Liver (tissue), 6 donors: ENCODE data around the gene ELF2. TPM values are rescaled to one million over a fixed set of nuclear protein-coding genes. Genes with fewer than 3 reads are reported as not detected.

ENCODE experiments used
- EGR1 ChIP-seq, 2 donors: IDR thresholded peaks; 2 replicates each; pipeline ENCODE4 v1.6.1; 2016 to 2018; ENCODE audit warnings: antibody characterized with exemption in 2 of 2, low read depth in 2 of 2
- NR2F2 ChIP-seq: IDR thresholded peaks from 2 replicates; pipeline ENCODE4 v1.6.1; 2016; ENCODE audit warnings: antibody characterized with exemption
- RAD21 ChIP-seq, 2 donors: IDR thresholded peaks; 2 replicates each; pipeline ENCODE4 v1.6.1; 2016; ENCODE audit warnings: antibody characterized with exemption in 2 of 2, mild to moderate bottlenecking in 2 of 2
- polyA plus RNA-seq, 2 donors: library from polyadenylated mRNA; stranded (reverse) in 1 of 2; unstranded in 1 of 2; fragments of 200-250 nt in 1 of 2; fragments of >200 nt in 1 of 2; fragmentation: Nextera tagmentation in 1 of 2; extraction: Ambion mirVana in 1 of 2; gene quantifications; one replicate each; pipeline versions ENCODE4 v1.2.1 to v1.2.3, GENCODE V29; 2013 to 2015
- small RNA-seq: library from RNA; depleted of rRNA; stranded (forward); fragments of <200 nt; gene quantifications from one replicate; pipeline ENCODE3, GENCODE V24; 2014
- total RNA-seq, 2 donors: library from RNA; depleted of rRNA; stranded (reverse); fragments of >200 nt; gene quantifications; one replicate each; pipeline ENCODE4 v1.2.3, GENCODE V29; 2014
- TF ChIP-seq, protein P1 (sequence below): IDR thresholded peaks from 2 replicates; pipeline ENCODE4 v1.6.1; 2016; ENCODE audit warnings: antibody characterized with exemption
- donor health status: healthy.
- donor health status: healthy.
- donor health status: healthy.

The ELF2 gene
- total and polyA plus RNA-seq, 4 donors, result 8.1 to 35.3 (median 24.1) TPM

DNA sequence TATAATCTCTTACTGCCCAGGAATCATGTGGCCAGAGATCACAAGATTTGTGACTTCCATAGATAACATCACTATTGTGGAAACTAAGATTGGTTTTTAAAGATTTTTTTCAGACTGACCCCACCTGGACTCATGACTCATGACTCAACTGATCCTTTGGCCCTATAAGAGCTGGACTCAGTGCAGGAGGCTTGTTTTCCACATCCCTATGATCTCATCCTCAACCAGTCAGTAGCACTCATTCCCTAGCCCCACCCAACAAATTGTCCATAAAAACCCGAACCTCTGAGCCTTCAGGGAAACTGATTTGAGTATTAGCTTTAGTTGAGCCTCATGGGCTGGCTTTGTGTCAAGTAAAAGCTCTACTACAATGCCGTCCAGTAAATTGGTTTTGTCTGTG, 169.4 kb downstream of the ELF2 start (continued):
- TF ChIP-seq EGR1 (IDR thresholded peaks at IDR 0.05; ENCODE audit: low read depth in 2 of 2) (no peak), RAD21 (IDR thresholded peaks at IDR 0.05) (no peak), NR2F2 (no peak)
- TF ChIP-seq, protein P1, sequence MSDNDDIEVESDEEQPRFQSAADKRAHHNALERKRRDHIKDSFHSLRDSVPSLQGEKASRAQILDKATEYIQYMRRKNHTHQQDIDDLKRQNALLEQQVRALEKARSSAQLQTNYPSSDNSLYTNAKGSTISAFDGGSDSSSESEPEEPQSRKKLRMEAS, result no peak

Small RNA genes lying within 50 kb of the gene (small RNA-seq; reads per million reads assigned to genes)
- gene RF00017, result not detected
- gene RF00019, result not detected
- gene RN7SL382P, result not detected
- not detected for gene RNU6-531P

Other genes starting within 250 kb of the ELF2 start
- 10 to 100 TPM in 1 of 2 donors, 1 to 10 TPM in 1; 5.6 to 11.9 TPM for gene NOCT, start 161.4 kb downstream of the ELF2 start, total RNA-seq
- 1 to 10 TPM; 2.8 to 2.9 TPM for gene NOCT, start 161.4 kb downstream of the ELF2 start, polyA plus RNA-seq
- under 1 TPM; 0.09 to 0.17 TPM for gene MGARP, start 103.0 kb upstream of the ELF2 start, total RNA-seq
- gene MGARP, start 103.0 kb upstream of the ELF2 start, polyA plus RNA-seq, result under 1 TPM in 1 of 2 donors, not detected in 1; 0.09 TPM
- gene NAA15, start 124.3 kb upstream of the ELF2 start, total RNA-seq, result 10 to 100 TPM; 13.9 to 18.2 TPM
- 1 to 10 TPM; 6.7 to 8.4 TPM for gene NAA15, start 124.3 kb upstream of the ELF2 start, polyA plus RNA-seq
- 10 to 100 TPM; 12.4 to 46.6 TPM for gene NDUFC1, start 125.3 kb upstream of the ELF2 start, total RNA-seq
- 100 to 1,000 TPM in 1 of 2 donors, 10 to 100 TPM in 1; 55.0 to 192 TPM for gene NDUFC1, start 125.3 kb upstream of the ELF2 start, polyA plus RNA-seq